ENCODE results near the gene CCL27. TPM values are rescaled to one million over a fixed set of nuclear protein-coding genes. Genes with fewer than 3 reads are reported as not detected.
"Not testable (repeated sequence)": the region's sequence is repeated elsewhere in the genome, so short reads cannot be mapped to it uniquely, and the experiment has no call there.

Gene CCL27
- polyA plus RNA-seq, 3 donors = 0.12 to 0.34 TPM; not detected in 1

- no peak overlapping the region for H3K27ac ChIP-seq (ENCODE audit: low read depth, low read length)
Measured at GRCh38 chr9:34654323-34655051, 8.0 kb downstream of the CCL27 start.

DNA sequence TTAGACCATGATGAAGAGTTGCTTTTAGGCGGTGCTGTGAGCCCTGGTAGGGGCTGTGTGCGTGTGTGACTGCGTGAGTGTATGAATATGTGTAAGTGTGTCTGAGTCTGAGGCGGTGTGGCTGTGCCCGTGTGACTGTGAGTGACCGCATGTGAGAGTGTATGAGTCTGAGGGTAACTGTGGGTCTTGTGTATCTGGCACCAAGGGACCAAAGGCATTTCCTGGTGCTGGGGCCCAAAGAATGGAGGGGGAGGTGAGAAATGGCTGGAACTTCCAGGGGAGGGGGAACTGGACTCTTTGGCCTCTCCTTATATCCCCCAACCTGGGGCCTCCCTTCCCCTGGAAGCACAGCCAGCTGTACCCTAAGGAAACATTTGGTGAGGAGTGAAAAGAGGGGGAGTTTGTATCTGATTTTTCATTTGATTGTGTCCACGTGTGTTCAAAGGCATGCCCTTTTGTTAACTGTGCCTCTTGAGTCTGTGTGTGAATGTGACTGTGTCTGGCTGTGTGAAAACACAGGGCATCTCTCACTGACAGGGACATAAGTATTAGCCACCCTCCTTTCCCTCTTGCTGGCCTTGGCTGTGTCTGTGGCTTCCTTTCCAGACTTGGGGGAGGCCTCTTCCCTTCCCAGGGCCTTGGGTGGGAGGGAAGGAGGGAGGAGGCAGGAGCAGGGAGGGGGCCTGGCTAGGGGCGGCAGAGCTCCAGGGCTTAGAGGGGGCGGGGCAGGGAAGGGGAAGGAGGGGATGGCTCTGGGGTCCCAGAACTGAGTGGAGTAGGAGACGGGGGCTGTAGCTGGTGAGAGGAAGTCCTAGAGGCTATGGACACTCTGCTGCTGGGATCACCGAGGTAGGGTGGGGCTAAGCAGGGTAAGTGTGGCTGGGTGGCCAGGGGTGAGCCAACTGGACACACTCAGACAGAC lies 9.0 kb downstream of the CCL27 start:
- WGBS, 3 donors = 37 to 65% (median 48%) methylated on average over 11 of the region's 11 CpGs
- no peak overlapping the region for H3K27ac ChIP-seq (ENCODE audit: low read depth, low read length)

More at GRCh38 chr9:34654323-34655051, 8.0 kb downstream of the CCL27 start:
- WGBS, 3 donors = 12 to 43% (median 38%) methylated on average over 11 of the region's 11 CpGs

- H3K27ac ChIP-seq (ENCODE audit: low read depth, low read length) = no peak overlapping the region
- WGBS, 3 donors = 29 to 53% (median 34%) methylated on average over 5 of the region's 5 CpGs
Measured at GRCh38 chr9:34652602-34653000, 9.9 kb downstream of the CCL27 start.

GRCh38 chr9:34651876-34652601 lies 10.4 kb downstream of the CCL27 start, which contains the start of gene IL11RA:
Gene IL11RA (plus strand): TSS chr9:34652185. CDS start chr9:34655218, 3,033 bp downstream.
- 9 to 19% (median 14%) methylated on average over 24 of the region's 24 CpGs for WGBS, 3 donors

GRCh38 chr9:34651321-34651720 lies 11.1 kb downstream of the CCL27 start:
- WGBS, 3 donors = 34 to 49% (median 35%) methylated on average over 4 of the region's 4 CpGs
- no peak overlapping the region for H3K27ac ChIP-seq (ENCODE audit: low read depth, low read length)

More at GRCh38 chr9:34651876-34652601, 10.4 kb downstream of the CCL27 start, which contains the start of gene IL11RA:
- no peak within 1 kb of the TSS for H3K27ac ChIP-seq (ENCODE audit: low read depth, low read length)

DNA sequence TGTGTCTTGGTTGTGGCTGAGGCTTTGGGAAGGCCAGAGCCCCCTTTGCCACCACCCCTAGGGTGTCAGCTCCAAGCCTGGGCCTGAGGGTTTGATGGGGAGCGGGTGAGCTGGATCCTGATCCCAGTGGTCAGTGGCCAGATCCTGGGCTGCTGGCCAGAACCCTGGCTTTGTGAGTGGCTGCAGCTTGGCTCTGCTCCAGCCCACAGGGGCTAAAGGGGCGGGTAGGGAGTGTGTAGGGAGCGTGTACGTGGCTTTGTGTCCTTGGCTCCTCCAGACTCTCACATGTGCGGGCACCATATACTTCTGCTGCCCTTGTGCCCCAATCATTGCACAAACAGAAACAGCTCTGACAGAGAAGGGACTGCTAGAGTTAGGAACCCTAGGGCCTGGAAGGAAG lies 11.6 kb downstream of the CCL27 start:
- no peak overlapping the region for H3K27ac ChIP-seq (ENCODE audit: low read depth, low read length)
- WGBS, 3 donors = 54 to 69% (median 59%) methylated on average over 5 of the region's 5 CpGs

DNA sequence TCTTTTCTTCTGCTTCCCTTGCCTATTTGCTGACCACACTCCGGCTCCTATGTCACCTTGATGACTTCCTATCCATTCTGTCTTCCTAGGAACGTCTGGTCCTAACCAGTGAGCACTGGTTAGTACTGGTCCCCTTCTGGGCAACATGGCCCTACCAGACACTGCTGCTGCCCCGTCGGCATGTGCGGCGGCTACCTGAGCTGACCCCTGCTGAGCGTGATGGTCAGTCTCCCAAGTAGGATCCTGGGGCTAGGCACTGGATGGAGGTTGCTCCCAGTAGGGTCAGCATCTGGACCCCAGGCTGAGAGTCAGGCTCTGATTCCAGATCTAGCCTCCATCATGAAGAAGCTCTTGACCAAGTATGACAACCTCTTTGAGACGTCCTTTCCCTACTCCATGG lies 13.8 kb downstream of the CCL27 start:
- no peak overlapping the region for H3K27ac ChIP-seq (ENCODE audit: low read depth, low read length)
- whole genome bisulfite sequencing, 3 donors = 95 to 97% (median 95%) methylated on average over 8 of the region's 8 CpGs

- WGBS, 3 donors = 33 to 72% (median 50%) methylated on average over 10 of the region's 10 CpGs
- no peak overlapping the region for H3K27ac ChIP-seq (ENCODE audit: low read depth, low read length)
Measured at GRCh38 chr9:34647651-34648050, 14.8 kb downstream of the CCL27 start.

DNA sequence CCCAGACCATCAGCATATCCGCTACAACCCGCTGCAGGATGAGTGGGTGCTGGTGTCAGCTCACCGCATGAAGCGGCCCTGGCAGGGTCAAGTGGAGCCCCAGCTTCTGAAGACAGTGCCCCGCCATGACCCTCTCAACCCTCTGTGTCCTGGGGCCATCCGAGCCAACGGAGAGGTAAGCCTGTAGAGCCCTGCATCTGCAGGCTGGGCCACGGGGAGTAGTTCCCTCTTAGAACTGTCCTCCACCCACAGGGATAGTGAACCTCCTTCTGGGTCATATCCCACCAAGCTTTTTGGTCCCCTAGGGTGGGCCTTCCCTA lies 15.4 kb downstream of the CCL27 start:
- 3 to 6% (median 4%) methylated on average over 8 of the region's 8 CpGs for WGBS, 3 donors
- no peak overlapping the region for H3K27ac ChIP-seq (ENCODE audit: low read depth, low read length)

DNA sequence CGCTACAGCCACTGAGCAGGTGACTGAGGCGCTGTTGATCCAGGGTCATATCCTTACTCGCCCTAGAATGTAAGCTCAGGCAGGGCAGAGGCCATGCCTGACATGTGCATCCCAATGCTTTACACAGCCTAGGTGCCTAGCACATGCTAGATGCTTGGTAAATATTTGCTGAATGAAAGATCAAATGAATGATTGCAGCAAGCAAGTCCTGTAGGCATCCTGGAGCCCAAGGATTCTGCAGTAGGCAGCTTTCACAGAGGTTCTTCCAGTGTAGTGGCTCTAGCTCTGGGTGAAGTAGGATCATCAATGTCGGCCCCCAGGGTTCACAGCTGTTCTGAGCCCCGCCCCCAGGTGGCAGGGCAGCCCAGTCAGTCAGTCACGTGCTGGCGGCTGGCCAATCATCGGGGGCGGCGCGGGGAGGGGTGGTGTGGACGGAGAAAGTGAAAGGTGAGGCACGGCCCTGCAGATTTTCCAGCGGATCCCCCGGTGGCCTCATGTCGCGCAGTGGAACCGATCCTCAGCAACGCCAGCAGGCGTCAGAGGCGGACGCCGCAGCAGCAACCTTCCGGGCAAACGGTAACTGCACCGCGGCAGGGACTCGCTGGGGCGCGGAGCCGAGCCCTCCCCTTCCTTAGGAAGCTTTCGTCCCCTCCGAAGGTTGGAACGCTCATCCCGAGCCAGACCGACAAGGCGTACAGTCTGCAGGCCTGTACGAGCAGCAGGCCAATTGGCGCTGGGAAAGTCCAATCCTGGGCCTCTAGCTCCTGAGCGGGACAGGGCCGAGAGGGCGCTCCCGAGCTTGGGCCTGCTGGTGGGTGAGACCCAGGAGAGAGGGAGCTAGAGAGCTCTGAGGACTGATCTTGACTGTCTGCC lies 16.0 kb downstream of the CCL27 start, which contains the start of gene GALT:
Gene GALT (plus strand): TSS at position 465 of the 873 bp plus-strand sequence. CDS start 30 bp downstream, at position 495.
- H3K27ac ChIP-seq (ENCODE audit: low read depth, low read length) = no peak within 1 kb of the TSS
- 4 to 6% (median 5%) methylated on average over 43 of the region's 43 CpGs for WGBS, 3 donors

GRCh38 chr9:34644766-34645314 lies 17.6 kb downstream of the CCL27 start:
- no peak overlapping the region for H3K27ac ChIP-seq (ENCODE audit: low read depth, low read length)

- 96 to 100% (median 97%) methylated on average over 1 of the region's 1 CpG for WGBS, 3 donors
Measured at GRCh38 chr9:34642679-34643078, 19.8 kb downstream of the CCL27 start.

GRCh38 chr9:34639322-34639721 lies 23.1 kb downstream of the CCL27 start:
- WGBS, 3 donors = 84 to 92% (median 91%) methylated on average over 8 of the region's 8 CpGs
- H3K27ac ChIP-seq (ENCODE audit: low read depth, low read length) = not testable (repeated sequence)

More at GRCh38 chr9:34642679-34643078, 19.8 kb downstream of the CCL27 start:
- H3K27ac ChIP-seq (ENCODE audit: low read depth, low read length) = no peak overlapping the region

GRCh38 chr9:34638138-34638445 lies 24.4 kb downstream of the CCL27 start:
- H3K27ac ChIP-seq (ENCODE audit: low read depth, low read length) = no peak overlapping the region
- WGBS, 3 donors = 17 to 31% (median 30%) methylated on average over 7 of the region's 7 CpGs

DNA sequence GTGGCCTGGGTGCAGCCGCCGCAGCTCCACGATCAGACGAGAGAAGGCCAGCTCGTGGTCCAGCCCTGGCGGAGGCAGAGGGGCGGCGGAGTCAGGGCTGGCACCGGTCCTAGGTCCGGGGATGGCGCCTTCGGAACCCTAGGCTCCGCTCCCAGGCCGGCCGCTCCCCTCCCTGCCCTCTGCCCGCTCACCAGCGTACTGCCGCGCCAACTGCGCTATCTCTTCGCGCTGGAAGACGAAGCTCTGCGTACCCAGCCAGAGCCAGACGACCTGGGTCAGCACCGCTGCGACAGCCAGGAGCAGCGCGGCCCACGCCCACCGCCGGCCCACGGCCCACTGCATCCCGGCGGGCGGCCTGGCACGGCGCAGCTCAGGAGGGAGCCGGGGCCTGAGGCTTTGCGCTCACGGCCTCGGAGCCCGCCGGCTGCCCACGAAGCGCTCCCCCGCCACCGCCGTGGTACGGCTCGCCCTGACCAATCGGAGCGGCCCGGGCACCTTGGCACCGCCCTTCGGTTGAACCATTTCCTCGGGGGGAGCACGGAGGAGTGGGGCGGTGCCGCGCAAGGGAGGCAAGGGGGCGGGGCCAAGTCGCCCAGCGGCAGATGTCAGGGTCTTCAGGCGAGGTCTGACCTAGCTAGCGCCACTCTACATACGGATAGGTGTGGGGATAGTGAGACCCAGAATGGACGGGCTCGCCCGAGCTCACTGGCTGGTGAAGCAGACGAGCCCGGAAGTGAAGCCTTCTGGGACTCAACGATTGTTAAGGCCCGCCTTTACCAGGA lies 24.9 kb downstream of the CCL27 start, which contains the start of gene SIGMAR1:
Gene SIGMAR1 (minus strand): TSS at position 432 of the 782 bp plus-strand sequence. CDS start 90 bp downstream, at position 342.
- WGBS, 3 donors = 0 to 1% (median 0%) methylated on average over 61 to 74 of the region's 74 CpGs

DNA sequence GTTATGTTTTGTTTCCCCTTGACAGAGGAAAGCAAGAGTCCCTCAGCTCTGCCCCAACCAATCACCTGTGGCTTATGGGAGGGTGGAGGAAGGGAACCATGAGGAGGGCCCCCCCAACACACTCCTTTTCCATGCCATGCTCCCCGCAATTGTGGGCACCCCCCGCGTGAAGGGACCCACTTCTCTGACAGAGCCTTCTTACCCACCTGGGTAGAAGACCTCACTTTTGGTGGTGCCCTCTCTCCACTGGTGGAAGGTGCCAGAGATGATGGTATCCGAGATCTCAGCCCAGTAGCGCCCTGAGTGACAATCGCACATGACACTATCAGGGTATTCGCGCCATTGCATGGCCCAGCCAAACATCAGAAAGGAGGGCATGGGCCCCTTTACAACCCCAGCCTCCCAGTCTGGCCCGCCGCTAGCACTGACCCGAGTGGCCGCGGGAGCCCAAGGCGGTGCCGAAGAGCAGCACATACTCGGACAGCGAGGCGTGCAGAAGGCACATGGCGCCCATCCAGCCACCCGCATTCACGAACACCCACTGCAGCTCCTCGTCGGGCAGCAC lies 25.6 kb downstream of the CCL27 start:
- H3K27ac ChIP-seq (ENCODE audit: low read depth, low read length) = no peak overlapping the region
- 9 to 10% (median 9%) methylated on average over 23 of the region's 23 CpGs for WGBS, 3 donors

More for the DNA sequence above, 24.9 kb downstream of the CCL27 start, which contains the start of gene SIGMAR1:
- no peak within 1 kb of the TSS for H3K27ac ChIP-seq (ENCODE audit: low read depth, low read length)

Data from adipose tissue (tissue), 3 donors.